Measurements from ENCODE around the gene WDR13.

- TF ChIP-seq CTCF (IDR thresholded peaks at IDR 0.05) (no peak), TCF7L2 (IDR thresholded peaks at IDR 0.05; ENCODE audit: low read depth, low read length) (no peak), REST (IDR thresholded peaks at IDR 0.05; ENCODE audit: insufficient read depth in 1 of 2, low read depth in 2 of 2, low read length in 1 of 2) (no peak), POLR2AphosphoS5 (IDR thresholded peaks at IDR 0.05; ENCODE audit: low read depth, low read length) (no peak)
Measured at GRCh38 chrX:48595929-48596328, 1.4 kb upstream of the WDR13 start.
